CD4-positive, alpha-beta T cell treated with Interleukin-4 for 1 hour (primary cell): Measurements from ENCODE around the gene TAP1.

Experiments used
- DNase-seq, 2 donors: peaks; one replicate each; pipeline ENCODE4 v3.0.0-alpha.2; 2020 to 2022

Gene TAP1

GRCh38 chr6:32858194-32858593, 4.7 kb upstream of the TAP1 start:
- DNase-seq = no peak

- no peak for DNase-seq
Measured at GRCh38 chr6:32857156-32857891, 3.8 kb upstream of the TAP1 start.

- no peak for DNase-seq
Measured at GRCh38 chr6:32855467-32856174, 2.1 kb upstream of the TAP1 start.

GRCh38 chr6:32854376-32855178, 1.1 kb upstream of the TAP1 start:
- peak; percentile 53 to 74 for DNase-seq

GRCh38 chr6:32852844-32853540, 512 bp downstream of the TAP1 start:
- DNase-seq = peak; percentile 54 to 57

GRCh38 chr6:32852018-32852843, 1.3 kb downstream of the TAP1 start:
- peak in 1 of 2 donors; percentile 33 for DNase-seq

GRCh38 chr6:32851025-32851424, 2.5 kb downstream of the TAP1 start:
- no peak for DNase-seq

- DNase-seq = no peak
Measured at GRCh38 chr6:32849126-32849525, 4.4 kb downstream of the TAP1 start.

GRCh38 chr6:32847795-32848194, 5.7 kb downstream of the TAP1 start:
- no peak for DNase-seq

- DNase-seq = no peak
Measured at GRCh38 chr6:32847004-32847403, 6.5 kb downstream of the TAP1 start.

- peak; percentile 50 to 62 for DNase-seq
Measured at GRCh38 chr6:32845384-32845884, 8.1 kb downstream of the TAP1 start.

- DNase-seq = peak in 1 of 2 donors; percentile 54
Measured at GRCh38 chr6:32844839-32845383, 8.6 kb downstream of the TAP1 start.

GRCh38 chr6:32843979-32844838, 9.3 kb downstream of the TAP1 start, which contains the start of gene PSMB8:
PSMB8 (minus strand) TSS chr6:32844047; CDS start chr6:32843996, 51 bp downstream.
- DNase-seq = peak; percentile 98

- no peak for DNase-seq
Measured at GRCh38 chr6:32843331-32843978, 10.0 kb downstream of the TAP1 start.

- DNase-seq = no peak
Measured at GRCh38 chr6:32842690-32843089, 10.8 kb downstream of the TAP1 start.

- no peak for DNase-seq
Measured at GRCh38 chr6:32842021-32842650, 11.4 kb downstream of the TAP1 start.

- peak; percentile 26 to 70 for DNase-seq
Measured at GRCh38 chr6:32840604-32841246, 12.8 kb downstream of the TAP1 start.

- no peak for DNase-seq
Measured at GRCh38 chr6:32839356-32839755, 14.1 kb downstream of the TAP1 start.
